NOMO-1 (cell line): ENCODE measurements around the gene FHIT.

Experiments
- DNase-seq, 2 experiments: peaks; one replicate each; lab custom pipeline; 2025; ENCODE audit not compliant: unreplicated experiment in 2 of 2; lab: John Stamatoyannopoulos, UW

Gene FHIT

DNA sequence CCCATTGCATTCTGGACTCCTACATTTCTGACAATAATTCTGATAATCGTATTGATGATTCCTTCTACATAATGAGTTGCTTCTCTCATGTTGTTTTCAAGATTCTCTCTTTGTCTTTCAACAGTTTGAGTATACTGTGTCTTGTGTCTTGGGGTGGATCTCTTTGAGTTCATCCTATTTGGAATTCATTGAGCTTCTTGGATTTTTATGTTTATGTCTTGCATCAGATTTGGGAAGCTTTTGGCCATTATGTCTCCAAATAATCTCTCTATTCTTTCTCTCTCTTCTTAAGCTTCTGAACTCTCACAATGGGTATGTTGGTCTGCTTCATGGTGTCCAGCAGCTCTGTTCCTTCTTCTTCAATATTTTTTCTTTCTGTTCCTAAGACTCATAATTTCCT, 592.2 kb downstream of the FHIT start:
- no peak for DNase-seq

- no peak for DNase-seq
These were observed 593.3 kb downstream of the FHIT start for GRCh38 chr3:60657972-60658371.

DNA sequence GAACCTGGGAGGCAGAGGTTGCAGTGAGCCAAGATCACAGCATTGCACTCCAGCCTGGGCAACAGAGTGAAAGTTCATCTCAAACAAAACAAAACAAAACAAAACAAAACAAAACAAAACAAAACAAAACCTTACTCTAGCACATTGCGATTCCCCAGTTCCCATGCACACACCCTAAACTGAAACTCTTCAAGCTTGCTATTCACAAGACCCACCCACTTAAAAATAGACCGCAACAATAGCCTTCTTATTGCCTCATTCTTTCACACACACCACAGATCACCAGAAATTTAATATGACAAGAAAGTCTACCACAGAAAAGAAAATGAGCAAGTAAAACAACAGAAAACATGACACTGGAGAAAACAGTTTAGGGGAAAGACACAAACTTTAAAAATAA, 598.4 kb downstream of the FHIT start:
- no peak for DNase-seq

GRCh38 chr3:60651799-60652198, 599.5 kb downstream of the FHIT start:
- no peak for DNase-seq

DNA sequence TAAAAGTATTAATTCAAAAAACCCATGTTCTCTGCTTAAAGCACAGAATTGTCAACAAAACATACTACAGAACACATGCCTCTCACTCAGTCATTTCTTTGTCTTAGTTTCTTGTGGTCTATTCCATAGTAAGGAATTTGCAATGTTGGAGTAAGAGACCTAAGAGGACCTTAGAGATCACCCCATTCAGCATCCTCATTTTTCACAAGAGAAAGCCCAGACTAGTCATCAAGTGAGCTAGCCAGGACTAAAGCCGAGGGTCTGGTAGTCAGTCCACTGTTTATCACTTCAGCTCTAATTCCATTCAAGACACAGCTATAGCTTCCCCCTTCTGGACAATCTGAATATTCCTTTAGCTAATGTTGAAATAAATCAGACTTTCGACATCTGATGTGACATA, 601.1 kb downstream of the FHIT start:
- DNase-seq, result no peak

DNA sequence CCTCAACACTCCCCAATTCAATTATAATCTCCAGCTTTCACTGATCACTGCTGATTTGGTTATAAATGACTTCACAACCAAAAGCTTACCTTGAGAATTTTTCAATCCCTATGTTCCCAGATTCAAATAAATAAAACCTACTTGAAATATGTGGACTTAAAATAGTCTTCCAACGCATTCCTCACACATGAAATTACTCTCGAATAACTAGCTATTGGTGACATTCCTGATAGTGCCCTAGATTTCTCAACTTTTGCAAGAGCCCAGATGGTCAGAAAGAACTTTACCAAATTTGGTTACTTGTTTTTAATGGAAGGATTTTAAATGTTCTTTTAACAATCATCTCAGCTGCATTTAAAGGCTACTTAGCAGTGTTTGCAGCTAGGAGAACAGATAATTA, 605.5 kb downstream of the FHIT start:
- DNase-seq, result no peak

DNA sequence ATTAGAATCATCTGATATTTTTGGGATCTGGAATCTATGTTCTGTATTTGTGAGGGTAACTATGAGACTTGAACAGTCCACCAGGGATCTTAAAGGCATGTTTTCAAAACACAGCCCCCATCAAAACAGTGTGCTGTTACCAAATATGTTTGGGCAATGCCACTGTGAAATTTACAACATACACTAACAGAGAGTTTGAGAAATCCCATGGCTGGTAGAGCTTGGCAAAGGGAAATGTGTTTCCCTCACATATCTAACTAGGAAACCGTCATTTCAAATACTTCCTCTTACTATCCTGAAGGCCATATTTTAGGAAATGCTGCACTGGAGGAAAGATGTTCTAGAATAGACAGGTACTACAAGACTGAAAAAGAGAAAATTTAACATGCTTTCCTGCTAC, 607.4 kb downstream of the FHIT start:
- no peak for DNase-seq

GRCh38 chr3:60641354-60641753, 609.9 kb downstream of the FHIT start:
- DNase-seq, result no peak

DNA sequence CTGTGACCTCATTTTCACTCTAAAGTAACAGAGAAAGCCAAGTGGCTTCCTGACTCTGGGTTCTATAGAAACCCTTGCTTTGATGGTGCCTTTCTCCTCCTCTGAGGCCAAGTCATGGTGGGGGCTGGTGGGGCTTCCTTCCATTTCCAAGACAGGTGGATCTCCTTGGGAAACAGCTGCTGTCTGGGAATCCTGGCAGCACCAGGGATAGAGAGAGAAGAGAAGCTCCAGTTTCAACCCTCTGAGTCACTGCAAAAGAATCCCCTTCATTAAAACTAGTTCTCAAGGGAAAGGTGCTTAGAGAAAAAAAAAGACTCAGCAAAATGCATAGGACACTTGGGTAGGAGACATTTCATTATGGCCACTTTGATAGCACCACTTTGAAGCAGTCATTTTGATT, 614.4 kb downstream of the FHIT start:
- DNase-seq, result no peak

DNA sequence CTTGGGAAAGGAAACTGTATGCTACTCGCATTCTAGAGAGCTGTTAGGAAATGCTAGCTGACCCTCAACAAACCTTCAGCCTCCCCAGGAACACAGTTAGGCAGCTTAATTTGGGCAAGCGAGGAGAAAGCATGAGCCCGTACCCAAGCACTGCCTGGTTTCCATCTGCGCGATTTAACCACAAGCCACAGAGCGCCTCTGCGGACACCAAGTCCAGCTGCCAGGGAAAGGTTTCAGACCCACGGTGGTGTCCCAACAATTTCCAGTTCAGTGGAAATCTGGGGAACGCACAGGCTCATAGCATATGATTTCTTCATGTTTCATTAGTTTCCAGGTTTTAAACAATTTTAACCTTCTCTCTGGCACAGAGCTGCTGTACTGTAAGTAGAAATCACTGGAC, 617.6 kb downstream of the FHIT start:
- no peak for DNase-seq

- DNase-seq, result no peak
These were observed 619.7 kb downstream of the FHIT start for GRCh38 chr3:60631509-60631908.

- DNase-seq, result no peak
These were observed 620.3 kb downstream of the FHIT start for GRCh38 chr3:60630953-60631352.

DNA sequence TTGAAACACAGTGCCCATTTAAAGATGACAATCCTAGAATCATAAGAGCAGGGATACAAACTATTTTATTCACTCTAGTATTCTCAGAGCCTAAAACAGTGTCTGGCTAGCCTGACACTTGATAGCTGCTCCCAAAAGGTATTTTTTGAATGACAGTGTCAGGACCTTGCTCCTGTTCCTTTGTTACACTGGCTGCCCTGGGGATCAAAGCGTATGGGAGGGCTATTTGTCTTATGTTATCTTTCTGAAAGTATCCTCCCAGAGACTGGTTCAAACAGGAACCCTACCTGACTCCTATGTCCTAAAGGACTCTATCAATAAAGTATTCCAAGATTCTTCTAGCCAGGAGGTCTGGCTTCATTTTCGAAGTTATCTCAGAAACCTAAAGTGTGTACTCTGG, 621.4 kb downstream of the FHIT start:
- DNase-seq, result no peak

DNA sequence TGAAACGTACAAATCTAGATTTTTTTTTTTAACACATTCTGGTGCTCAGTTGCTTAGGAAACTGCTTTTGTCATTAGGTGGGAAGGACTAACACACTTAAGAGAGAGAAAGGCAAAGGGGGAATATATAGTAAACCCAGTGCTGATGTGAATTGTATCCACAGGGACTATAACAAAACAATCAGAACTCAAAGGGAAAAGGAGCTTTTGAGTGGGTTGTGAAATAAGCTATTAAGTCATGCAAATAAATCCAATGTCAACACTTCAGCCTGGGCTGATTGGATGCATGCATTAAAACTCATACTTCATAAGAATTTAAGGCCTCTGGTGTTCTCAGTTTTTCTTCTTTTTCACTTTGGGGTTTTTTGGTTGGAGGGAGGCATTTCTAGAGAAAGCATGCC, 628.9 kb downstream of the FHIT start:
- DNase-seq, result no peak

GRCh38 chr3:60617188-60617587, 634.1 kb downstream of the FHIT start:
- DNase-seq, result no peak

GRCh38 chr3:60613769-60614303, 637.4 kb downstream of the FHIT start:
- no peak for DNase-seq

DNA sequence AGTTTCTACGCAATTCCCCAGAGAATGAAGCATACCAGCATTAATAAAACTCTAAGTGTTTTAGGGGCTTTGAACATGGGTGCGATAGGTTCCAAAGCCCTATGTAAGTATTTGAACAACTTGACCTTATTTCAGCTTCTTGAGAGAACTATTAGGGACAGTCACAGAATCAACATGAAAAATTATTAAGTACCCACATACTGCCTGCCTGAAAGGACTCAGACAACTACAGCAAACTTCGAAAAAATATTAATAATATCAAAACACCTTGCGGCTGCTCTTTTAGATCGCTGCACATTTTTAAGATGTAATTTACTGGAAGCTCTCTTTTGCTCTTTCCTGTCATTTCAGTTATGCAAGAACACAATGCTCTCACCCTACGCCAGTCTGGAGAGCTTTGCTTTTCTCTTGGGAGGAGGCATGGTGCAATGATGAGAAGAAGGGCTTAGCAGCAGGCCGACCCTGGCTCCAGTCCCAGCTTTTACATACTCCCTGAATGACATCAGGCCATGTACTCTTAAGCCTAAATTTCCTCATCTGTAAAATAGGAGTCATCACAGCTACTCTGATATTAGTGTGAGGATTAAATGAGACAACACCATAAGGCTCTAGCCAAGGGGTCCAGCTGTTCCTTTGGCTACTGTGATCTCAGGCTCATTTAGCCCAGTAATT, 640.7 kb downstream of the FHIT start:
- no peak for DNase-seq

DNA sequence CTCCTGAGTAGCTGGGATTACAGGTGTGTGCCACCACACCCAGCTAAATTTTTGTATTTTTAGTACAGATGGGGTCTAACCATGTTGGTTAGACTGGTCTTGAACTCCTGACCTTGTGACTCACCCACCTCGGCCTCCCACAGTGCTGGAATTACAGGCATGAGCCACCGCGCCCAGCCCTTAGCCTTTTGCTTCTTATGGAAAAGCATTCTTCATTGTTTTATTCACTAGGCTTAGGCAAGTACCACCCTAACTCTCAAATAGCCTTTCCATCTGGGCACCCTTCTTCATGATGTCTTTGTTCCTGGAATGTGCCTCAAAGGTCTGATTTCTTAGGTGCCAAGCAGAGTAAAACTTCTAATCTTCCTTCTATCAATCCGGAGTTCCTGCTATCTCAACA, 641.8 kb downstream of the FHIT start:
- DNase-seq, result no peak

- no peak for DNase-seq
These were observed 647.4 kb downstream of the FHIT start for GRCh38 chr3:60603860-60604259.

- no peak for DNase-seq
These were observed 650.4 kb downstream of the FHIT start for GRCh38 chr3:60600848-60601247.

DNA sequence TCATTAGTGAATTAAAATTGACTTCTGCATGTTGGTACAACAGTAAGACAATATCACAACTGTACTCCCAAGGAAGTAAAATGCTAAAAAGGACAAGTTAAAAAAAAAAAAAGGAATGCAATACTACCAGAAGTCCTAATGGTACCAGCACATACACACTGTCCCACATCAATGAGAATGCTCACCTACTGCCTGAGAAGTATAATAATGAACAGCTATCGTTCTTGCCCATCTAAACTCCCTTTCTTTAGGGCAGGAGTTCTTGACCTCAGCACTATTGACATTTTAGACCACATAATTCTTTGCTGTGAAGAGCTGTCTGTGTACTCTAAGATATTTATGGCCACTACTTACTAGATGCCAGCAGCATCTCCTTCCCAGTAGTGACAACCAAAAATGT, 651.7 kb downstream of the FHIT start:
- no peak for DNase-seq

DNA sequence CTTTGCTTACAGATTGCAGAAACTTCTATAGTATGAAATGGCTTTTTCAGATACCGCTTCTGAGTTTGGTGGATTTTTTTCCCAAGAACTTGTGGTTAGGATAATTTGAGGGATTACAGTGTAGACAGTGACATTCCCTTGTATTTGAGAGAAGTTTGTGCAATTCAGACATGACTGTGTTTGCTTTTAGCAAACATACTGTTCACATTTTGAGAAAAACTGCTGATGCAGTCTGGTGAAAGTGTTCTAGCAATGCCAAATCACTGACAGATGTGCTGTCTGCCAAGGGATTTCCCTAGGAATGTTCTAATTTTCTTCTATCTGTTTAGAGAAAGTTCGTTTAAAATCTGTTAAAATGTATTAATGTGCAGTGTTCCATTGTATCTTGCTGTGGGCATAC, 652.6 kb downstream of the FHIT start:
- no peak for DNase-seq

- DNase-seq, result peak; percentile 81 to 82
These were observed 657.2 kb downstream of the FHIT start for GRCh38 chr3:60594025-60594424.
